ENCODE results near the gene NPIPA1.
"Not testable (repeated sequence)": the region's sequence is repeated elsewhere in the genome, so short reads cannot be mapped to it uniquely, and the experiment has no call there.

NPIPA1 gene

DNA sequence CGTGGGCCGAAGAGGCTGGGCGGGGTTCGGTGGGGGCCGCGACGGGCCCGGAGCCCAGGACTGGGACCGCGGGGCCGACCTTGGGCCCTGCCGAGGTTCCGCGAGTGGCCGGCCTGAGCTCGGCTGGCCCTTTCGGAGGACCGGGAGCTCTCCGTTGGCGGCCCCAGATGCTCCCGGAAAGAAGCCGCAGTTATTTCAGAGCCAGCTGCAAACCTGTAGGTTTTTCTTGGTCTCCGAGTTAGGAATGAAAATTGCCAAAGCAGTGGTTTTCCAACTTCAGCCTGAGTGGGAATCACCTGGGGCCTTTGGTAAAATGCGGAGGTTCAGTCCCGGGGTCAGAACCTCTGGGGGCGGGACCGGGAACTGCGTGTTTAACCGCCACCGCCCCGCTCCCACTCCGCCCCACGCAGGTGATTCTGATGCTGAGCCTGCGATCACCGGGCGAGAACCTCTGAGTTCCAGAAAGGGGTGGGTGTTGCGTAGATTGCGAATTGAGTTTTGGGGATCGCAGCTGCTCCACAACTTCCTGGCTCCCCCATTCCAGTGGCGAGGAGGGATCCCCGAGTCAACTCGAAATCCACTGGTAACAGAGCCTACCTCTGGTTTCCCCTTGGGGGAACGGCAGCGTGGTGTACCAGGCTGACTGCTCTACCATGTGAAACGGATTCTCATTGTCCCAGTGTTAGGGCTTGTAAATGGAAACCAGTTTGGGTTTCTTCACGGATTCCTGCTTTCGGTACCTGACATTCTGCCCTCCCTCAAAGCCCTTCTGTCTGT lies 38.4 kb downstream of the NPIPA1 start:
- not testable (repeated sequence) for DNase-seq (ENCODE audit: low read depth)
- peak overlapping the region; percentile 89 for H3K4me3 ChIP-seq (ENCODE audit: control insufficient read depth, low read depth, low read length)

DNA sequence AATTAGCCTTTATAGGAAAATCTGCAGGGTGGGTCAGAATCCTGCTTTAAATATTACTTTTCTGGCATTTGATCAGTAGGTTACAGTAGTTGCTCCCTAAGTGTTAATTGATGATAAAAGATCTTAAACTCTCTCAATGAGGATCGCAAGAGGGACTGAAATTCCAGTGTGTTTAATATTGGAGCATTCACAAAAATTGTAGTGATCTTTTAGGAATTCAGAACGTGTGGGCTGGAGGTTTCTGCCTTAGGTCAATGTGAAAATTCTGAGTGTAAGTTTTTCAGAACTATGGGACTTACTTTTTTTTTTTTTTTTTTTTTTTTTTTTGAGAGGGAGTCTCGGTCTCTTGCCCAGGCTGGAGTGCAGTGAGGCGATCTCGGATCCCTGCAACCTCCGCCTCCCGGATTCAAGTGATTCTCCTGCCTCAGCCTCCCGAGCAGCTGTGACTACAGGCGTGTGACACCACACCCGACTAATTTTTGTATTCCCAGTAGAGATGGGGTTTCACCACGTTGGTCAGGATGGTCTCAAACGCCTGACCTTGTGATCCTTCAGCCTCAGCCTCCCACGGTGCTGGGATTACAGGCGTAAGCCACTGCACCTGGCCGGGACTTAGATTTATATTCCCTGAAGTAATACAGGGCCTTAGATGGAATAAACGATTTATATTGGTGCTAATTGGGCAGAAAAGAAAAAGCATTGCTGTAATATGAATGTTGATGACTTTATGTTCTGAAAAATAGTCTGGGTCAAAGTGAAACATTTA lies 39.9 kb downstream of the NPIPA1 start:
- H3K4me3 ChIP-seq (ENCODE audit: control insufficient read depth, low read depth, low read length); DNase-seq (ENCODE audit: low read depth): not testable (repeated sequence)

DNA sequence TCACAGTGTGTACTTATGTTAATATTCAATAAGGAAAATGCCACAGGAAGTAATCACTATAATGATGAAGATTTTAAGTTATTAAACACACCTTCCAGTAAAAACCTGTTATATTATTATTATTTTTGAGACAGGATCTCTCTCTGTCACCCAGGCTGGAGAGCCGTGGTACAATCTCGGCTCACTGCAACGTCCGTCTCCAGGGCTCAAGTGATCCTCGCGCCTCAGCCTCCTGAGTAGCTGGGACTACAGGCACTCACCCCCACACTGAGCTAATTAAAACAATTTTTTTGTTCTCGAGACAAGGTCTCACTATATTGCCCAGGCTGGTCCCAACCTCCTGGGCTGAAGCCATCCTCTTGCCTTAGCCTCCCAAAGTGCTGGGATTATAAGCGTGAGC lies 41.0 kb downstream of the NPIPA1 start:
- DNase-seq (ENCODE audit: low read depth); H3K4me3 ChIP-seq (ENCODE audit: control insufficient read depth, low read depth, low read length): not testable (repeated sequence)

DNA sequence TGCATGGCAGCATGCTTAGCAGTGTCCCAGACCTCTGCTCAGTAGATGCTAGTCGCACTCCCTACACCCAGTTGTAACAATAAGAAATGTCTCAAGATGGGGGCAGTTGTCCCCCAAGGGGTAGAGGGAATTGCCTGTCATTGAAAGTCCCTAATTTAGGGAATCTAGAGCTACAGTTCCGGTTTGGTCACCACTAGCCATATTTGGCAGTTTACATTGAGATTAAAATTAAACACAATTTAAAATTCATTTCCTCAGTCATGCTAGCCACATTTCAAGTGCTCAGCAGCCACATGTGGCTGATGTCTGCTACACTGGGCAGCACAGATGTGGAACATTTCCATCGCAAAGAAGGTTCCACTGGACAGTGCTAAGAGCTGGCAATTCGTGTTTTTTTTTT lies 41.7 kb downstream of the NPIPA1 start:
- not testable (repeated sequence) for DNase-seq (ENCODE audit: low read depth); H3K4me3 ChIP-seq (ENCODE audit: control insufficient read depth, low read depth, low read length)

- not testable (repeated sequence) for H3K4me3 ChIP-seq (ENCODE audit: control insufficient read depth, low read depth, low read length); DNase-seq (ENCODE audit: low read depth)
Measured at GRCh38 chr16:14981234-14981633, 44.0 kb downstream of the NPIPA1 start.

DNA sequence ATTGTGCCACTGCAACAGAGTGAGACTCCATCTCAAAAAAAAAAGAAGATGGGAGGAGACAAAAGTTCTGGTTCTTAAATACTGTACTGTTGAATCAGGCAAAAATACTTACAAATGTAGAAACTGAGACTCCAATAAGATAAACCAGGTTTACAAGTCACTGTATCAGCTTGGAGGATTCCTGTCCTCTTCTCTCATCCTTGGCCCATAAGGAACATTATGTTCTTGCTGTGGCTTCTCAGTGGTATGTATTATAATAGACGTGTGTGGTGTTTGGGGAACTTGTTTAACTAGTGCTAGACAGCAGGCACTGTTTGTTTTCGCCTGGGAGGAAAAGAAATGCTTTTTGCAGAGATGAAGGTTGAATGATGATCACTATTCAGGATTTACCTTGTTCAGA lies 45.3 kb downstream of the NPIPA1 start:
- DNase-seq (ENCODE audit: low read depth); H3K4me3 ChIP-seq (ENCODE audit: control insufficient read depth, low read depth, low read length): not testable (repeated sequence)

DNA sequence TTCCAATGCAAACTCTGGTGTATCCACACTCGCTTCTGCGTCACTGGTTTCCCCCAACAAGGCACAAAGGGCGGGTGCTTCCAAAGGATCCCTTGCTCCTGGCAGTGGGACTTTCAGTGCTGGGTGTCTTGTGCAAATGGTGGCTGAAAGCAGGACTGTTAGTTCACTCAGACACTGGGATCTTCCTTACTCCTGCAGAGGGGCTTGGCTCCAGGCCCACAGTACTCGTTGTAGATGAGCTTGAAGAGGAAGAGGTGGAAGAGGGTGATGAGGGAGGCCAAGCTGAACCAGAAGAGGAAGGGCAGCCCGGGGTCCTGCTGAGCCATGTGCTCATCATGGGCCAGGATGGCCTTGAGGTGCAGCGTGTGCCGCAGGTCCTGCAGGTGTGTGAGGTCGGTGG lies 50.8 kb downstream of the NPIPA1 start:
- not testable (repeated sequence) for H3K4me3 ChIP-seq (ENCODE audit: control insufficient read depth, low read depth, low read length); DNase-seq (ENCODE audit: low read depth)

- not testable (repeated sequence) for DNase-seq (ENCODE audit: low read depth); H3K4me3 ChIP-seq (ENCODE audit: control insufficient read depth, low read depth, low read length)
Measured at GRCh38 chr16:14988661-14989191, 51.5 kb downstream of the NPIPA1 start.

GRCh38 chr16:14989291-14990281 lies 52.3 kb downstream of the NPIPA1 start:
- not testable (repeated sequence) for H3K4me3 ChIP-seq (ENCODE audit: control insufficient read depth, low read depth, low read length); DNase-seq (ENCODE audit: low read depth)

DNA sequence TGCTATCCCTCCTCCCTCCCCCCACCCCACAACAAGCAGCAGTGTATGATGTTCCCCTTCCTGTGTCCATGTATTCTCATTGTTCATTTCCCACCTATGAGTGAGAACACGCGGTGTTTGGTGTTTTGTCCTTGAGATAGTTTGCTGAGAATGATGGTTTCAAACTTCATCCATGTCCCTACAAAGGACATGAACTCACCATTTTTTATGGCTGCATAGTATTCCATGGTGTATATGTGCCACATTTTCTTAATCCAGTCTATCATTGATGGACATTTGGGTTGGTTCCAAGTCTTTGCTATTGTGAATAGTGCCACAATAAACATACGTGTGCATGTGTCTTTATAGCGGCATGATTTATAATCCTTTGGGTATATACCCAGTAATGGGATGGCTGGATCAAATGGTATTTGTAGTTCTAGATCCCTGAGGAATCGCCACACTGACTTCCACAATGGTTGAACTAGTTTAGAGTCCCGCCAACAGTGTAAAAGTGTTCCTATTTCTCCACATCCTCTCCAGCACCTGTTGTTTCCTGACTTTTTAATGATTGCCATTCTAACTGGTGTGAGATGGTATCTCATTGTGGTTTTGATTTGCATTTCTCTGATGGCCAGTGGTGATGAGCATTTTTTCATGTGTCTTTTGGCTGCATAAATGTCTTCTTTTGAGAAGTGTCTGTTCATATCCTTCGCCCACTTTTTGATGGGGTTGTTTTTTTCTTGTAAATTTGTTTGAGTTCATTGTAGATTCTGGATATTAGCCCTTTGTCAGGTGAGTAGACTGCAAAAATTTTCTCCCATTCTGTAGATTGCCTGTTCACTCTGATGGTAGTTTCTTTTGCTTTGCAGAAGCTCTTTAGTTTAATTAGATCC lies 56.3 kb downstream of the NPIPA1 start:
- H3K4me3 ChIP-seq (ENCODE audit: control insufficient read depth, low read depth, low read length); DNase-seq (ENCODE audit: low read depth): not testable (repeated sequence)

DNA sequence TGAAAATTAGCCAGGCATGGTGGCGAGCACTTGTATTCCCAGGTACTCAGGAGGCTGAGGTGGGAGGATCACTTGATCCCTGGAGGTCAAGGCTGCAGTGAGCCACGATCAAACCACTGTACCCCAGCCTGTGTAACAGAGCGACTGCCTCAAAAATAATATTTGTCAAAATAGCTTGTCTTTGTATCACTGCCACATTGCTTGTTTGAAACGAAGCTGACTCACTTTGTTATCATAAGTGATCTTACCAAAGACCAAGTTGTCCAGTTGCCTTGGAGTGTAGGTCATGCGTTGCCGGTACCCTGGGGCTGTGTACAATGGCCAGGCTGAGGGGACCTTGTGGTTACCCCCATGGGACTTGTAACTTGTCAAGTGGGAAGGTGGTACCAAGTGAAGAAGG lies 59.5 kb downstream of the NPIPA1 start:
- not testable (repeated sequence) for DNase-seq (ENCODE audit: low read depth); H3K4me3 ChIP-seq (ENCODE audit: control insufficient read depth, low read depth, low read length)

DNA sequence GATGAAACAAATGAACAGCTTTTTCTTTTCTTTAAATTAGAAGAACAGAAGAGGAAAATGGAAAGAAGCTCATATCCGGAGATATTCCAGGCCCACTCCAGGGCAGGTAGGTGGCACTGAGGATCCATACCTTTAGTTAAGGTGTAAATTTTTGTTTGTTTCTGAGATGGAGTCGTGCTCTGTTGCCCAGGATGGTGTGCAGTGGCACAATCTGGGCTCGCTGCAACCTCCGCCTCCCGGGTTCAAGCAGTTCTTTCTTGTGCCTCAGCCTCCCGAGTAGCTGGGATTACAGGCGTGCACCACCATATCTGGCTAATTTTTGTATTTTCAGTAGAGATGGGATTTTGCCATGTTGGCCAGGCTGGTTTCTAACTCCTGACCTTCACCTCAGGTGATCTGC lies 61.1 kb downstream of the NPIPA1 start:
- not testable (repeated sequence) for H3K4me3 ChIP-seq (ENCODE audit: control insufficient read depth, low read depth, low read length); DNase-seq (ENCODE audit: low read depth)

- not testable (repeated sequence) for DNase-seq (ENCODE audit: low read depth)
Measured at GRCh38 chr16:14999845-15000244, 62.6 kb downstream of the NPIPA1 start.

More at GRCh38 chr16:14999845-15000244, 62.6 kb downstream of the NPIPA1 start:
- not testable (repeated sequence) for H3K4me3 ChIP-seq (ENCODE audit: control insufficient read depth, low read depth, low read length)
